Osteocyte (in vitro differentiated cells): ENCODE results near the gene ITGAD. TPM values are rescaled to one million over a fixed set of nuclear protein-coding genes. Genes with fewer than 3 reads are reported as not detected.

Source experiments
- DNase-seq: peaks from one replicate; pipeline ENCODE4 v3.0.0; 2021; ENCODE audit warnings: mixed read lengths; ENCODE audit not compliant: unreplicated experiment; ENCODE audit errors: extremely low spot score
- H3K27ac Mint-ChIP-seq: one replicate; pipeline ENCODE4 v1.8.0; 2021; ENCODE audit warnings: mild to moderate bottlenecking, mixed read lengths; ENCODE audit not compliant: unreplicated experiment
- H3K27me3 Mint-ChIP-seq: one replicate; pipeline ENCODE4 v1.8.0; 2021; ENCODE audit warnings: mixed read lengths; ENCODE audit not compliant: unreplicated experiment
- H3K36me3 Mint-ChIP-seq: one replicate; pipeline ENCODE4 v1.8.0; 2021; ENCODE audit warnings: mixed read lengths; ENCODE audit not compliant: unreplicated experiment
- H3K4me1 Mint-ChIP-seq: one replicate; pipeline ENCODE4 v1.8.0; 2021; ENCODE audit warnings: mixed read lengths; ENCODE audit not compliant: unreplicated experiment
- H3K4me3 Mint-ChIP-seq: one replicate; pipeline ENCODE4 v1.8.0; 2021; ENCODE audit warnings: mild to moderate bottlenecking, moderate library complexity, mixed read lengths; ENCODE audit not compliant: unreplicated experiment
- H3K9me3 Mint-ChIP-seq: one replicate; pipeline ENCODE4 v1.8.0; 2021; ENCODE audit warnings: mixed read lengths; ENCODE audit not compliant: unreplicated experiment
- long read RNA-seq: library from polyadenylated mRNA; unstranded; transcript quantifications from one replicate; pipeline ENCODE4 v2.0.0, GENCODE V29; 2021
- total RNA-seq: library from RNA; stranded (reverse); gene quantifications from 2 replicates; pipeline ENCODE4 v1.2.1, GENCODE V29; 2021
- TF ChIP-seq, protein P1 (sequence below): fragments of 200-600 bp; sonication (generic); IDR thresholded peaks from 2 replicates; pipeline ENCODE4 v1.5.0; 2021; ENCODE audit warnings: antibody characterized with exemption, mild to moderate bottlenecking, moderate library complexity

Gene ITGAD
- not detected in 2 replicates for total RNA-seq
- long read RNA-seq: 0 reads

DNA sequence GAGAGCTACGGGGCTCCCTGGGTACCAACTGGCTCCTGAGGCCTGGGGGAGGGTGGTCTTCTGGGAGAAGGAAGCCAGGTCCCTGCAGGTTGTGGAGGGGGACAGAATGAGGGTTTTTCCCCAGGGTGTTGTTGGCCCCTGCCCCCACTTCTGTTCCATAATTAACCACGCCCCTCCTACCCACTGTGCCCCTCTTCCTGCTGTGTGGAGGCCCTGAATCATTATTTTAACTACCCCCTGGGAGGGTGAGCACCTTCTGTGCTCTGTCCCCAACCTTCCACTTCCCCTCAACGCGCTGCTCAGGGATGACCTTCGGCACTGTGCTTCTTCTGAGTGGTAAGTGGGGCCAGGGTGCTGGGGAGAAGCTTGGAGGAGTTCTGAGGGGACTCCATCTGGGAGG lies at the start of gene ITGAD:
TSS of gene ITGAD (plus strand) at position 280 of the 400 bp plus-strand sequence. CDS start at position 306, 26 bp downstream.
- TF ChIP-seq, protein P1, sequence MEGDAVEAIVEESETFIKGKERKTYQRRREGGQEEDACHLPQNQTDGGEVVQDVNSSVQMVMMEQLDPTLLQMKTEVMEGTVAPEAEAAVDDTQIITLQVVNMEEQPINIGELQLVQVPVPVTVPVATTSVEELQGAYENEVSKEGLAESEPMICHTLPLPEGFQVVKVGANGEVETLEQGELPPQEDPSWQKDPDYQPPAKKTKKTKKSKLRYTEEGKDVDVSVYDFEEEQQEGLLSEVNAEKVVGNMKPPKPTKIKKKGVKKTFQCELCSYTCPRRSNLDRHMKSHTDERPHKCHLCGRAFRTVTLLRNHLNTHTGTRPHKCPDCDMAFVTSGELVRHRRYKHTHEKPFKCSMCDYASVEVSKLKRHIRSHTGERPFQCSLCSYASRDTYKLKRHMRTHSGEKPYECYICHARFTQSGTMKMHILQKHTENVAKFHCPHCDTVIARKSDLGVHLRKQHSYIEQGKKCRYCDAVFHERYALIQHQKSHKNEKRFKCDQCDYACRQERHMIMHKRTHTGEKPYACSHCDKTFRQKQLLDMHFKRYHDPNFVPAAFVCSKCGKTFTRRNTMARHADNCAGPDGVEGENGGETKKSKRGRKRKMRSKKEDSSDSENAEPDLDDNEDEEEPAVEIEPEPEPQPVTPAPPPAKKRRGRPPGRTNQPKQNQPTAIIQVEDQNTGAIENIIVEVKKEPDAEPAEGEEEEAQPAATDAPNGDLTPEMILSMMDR: no peak
- no peaks in the 10 kb centered on the region for H3K4me1 Mint-ChIP-seq
- H3K9me3 Mint-ChIP-seq: no peaks in the 10 kb centered on the region
- H3K27me3 Mint-ChIP-seq: peaks cover 3% of the 10 kb centered on the region
- no peak within 1 kb of the TSS for H3K27ac Mint-ChIP-seq
- DNase-seq: no peak
- H3K36me3 Mint-ChIP-seq: no peaks in the 10 kb centered on the region
- H3K4me3 Mint-ChIP-seq: no peak within 1 kb of the TSS

DNA sequence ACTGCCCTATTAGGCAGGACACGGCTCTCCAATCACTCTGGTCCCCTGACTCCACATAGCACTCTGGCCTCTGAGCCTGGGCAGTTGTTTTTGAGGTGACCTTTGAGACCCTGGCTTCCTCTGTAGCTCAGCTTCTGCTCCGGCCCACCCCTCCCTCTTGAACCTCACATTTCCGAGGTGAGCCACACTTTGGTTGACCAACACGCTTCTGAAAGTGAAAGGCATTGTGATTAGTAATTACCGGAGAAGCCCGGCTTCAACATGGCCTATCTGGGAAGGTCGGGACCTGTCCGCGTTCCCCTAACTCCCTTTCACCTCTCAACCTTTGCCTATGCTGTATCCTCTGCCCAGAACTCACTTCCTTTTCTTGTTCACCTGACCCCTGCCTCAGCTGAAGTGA lies 48.4 kb upstream of the ITGAD start:
- no peak overlapping the region for H3K27ac Mint-ChIP-seq
- no peaks in the 10 kb centered on the region for H3K4me1 Mint-ChIP-seq
- TF ChIP-seq, protein P1: no peak
- no peak overlapping the region for H3K4me3 Mint-ChIP-seq
- DNase-seq: no peak
- H3K27me3 Mint-ChIP-seq: no peaks in the 10 kb centered on the region
- H3K9me3 Mint-ChIP-seq: no peaks in the 10 kb centered on the region
- no peaks in the 10 kb centered on the region for H3K36me3 Mint-ChIP-seq

DNA sequence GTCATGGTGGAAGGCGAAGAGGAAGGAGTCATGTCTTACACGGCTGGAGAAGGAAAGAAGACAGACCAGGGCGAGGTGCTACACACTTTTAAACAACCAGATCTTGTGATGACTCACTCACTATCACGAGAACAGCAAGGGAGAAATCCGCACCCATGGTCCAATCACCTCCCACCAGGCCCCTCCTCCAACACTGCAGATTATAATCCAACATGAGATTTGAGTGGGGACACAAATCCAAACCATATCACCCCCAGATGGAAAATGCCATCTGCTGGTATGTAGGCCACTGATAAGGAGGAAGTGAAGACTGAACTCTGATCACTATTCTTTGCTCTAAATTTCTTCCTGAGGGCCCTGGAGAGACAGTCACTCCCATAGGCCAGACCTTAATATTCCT lies 45.7 kb upstream of the ITGAD start:
- no peak for DNase-seq
- Mint-ChIP-seq H3K9me3 (no peaks in the 10 kb centered on the region), H3K4me1 (no peaks in the 10 kb centered on the region), H3K4me3 (no peak overlapping the region), H3K27me3 (no peaks in the 10 kb centered on the region), H3K36me3 (no peaks in the 10 kb centered on the region), H3K27ac (no peak overlapping the region)
- TF ChIP-seq, protein P1: no peak

DNA sequence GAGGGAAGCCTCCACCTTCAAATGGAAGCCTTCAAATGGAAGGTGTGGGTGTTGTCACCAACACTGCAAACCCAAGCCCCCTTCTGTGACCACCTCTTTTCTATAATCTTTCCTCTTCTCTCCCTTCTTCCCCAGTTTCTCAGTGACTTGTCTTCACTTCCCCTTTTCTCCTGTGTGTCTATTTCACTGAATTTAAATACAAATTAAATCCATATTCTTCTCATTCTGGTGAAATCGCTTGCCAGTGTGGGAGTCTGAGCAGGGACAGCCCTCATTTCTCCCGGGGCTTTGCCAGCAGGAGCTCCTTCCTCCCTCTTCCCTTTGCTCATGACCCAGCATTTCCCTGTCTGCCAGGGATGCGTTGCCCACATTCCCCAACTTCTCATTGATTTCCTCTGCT lies 44.6 kb upstream of the ITGAD start:
- TF ChIP-seq, protein P1: no peak
- no peak overlapping the region for H3K27ac Mint-ChIP-seq
- H3K4me3 Mint-ChIP-seq: no peak overlapping the region
- no peaks in the 10 kb centered on the region for H3K27me3 Mint-ChIP-seq
- no peaks in the 10 kb centered on the region for H3K9me3 Mint-ChIP-seq
- H3K36me3 Mint-ChIP-seq: no peaks in the 10 kb centered on the region
- DNase-seq: no peak
- H3K4me1 Mint-ChIP-seq: no peaks in the 10 kb centered on the region

DNA sequence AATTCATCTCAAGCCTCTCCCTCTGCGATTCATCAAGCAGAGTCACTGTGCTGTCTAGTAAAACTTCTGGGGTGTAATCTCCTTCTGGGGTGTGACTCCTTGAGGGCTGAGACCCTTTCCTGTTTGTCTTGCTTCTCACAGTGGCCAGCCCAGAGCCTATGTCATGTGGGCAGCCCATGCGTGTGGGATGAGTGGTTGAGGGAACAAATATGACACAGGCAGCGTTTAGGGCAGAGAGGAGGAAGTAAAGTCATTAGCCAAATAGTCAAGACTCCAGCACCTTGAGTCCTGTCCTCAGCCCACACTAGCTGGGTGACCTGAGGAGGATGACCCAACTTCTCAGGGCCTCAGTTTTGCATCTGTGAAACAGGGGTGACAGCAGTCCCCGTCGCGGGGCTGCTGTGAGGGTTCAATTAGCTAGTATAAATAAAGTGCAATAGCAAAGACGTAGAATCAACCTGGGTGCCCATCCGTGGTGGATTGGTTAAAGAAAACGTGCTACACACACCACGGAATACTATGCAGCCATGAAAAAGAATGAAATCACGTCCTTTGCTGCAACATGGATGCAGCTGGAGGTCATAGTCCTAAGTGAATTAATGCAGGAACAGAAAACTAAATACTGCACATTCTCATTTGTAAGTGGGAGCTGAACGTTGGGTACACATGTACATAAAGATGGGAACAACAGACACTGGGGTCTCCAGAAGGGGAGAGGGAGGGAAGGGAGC lies 42.7 kb upstream of the ITGAD start:
- no peak for DNase-seq
- Mint-ChIP-seq H3K9me3 (no peaks in the 10 kb centered on the region), H3K27me3 (no peaks in the 10 kb centered on the region), H3K4me1 (no peaks in the 10 kb centered on the region), H3K36me3 (no peaks in the 10 kb centered on the region), H3K27ac (no peak overlapping the region), H3K4me3 (no peak overlapping the region)
- TF ChIP-seq, protein P1: no peak
